Stimulated activated CD8-positive, alpha-beta memory T cell treated with anti-CD3 and anti-CD28 coated beads, Interleukin-4, amount 100 ng/mL, for 48 hours (primary cell): Measurements from ENCODE around the gene TMEM31.
"Not testable (repeated sequence)": the region's sequence is repeated elsewhere in the genome, so short reads cannot be mapped to it uniquely, and the experiment has no call there.

Source experiments
- DNase-seq: peaks from one replicate; pipeline ENCODE4 v3.0.0-alpha.2; 2020

Gene TMEM31

GRCh38 chrX:103727115-103727514 is 16.4 kb downstream of the TMEM31 start:
- DNase-seq, result no peak

- no peak for DNase-seq
Observed at GRCh38 chrX:103729015-103729414, 18.3 kb downstream of the TMEM31 start.

DNA sequence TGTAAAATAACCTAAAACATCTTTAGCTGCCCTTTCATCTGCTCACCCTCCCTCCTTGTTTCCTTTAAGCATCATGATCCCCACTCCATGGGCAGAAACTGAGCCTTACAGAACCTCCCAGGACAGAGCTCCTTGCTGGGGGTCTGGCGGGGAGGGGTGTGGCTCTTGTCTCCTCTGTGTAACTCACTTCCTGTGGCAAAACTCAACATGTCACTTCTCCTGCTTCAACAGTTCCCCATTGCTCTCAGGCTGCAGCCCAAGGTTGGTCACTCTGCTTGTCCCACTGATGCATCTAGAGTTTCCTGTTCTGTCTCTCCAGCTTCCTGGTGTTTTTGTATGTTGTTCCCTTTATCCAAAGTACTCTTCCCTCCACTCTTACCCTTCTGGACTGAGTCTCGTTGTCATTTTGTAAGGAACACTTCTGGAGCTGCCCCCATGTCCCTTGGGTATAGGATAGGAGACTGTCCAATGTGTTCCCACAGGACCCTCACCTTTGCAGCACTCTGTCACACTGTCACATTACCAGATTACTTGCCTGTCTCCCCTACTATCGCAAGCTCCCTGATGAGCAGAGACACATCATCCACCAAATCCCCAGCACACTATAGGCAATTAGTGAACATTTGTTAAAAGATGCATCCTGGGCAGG is 19.6 kb downstream of the TMEM31 start:
- no peak for DNase-seq

DNA sequence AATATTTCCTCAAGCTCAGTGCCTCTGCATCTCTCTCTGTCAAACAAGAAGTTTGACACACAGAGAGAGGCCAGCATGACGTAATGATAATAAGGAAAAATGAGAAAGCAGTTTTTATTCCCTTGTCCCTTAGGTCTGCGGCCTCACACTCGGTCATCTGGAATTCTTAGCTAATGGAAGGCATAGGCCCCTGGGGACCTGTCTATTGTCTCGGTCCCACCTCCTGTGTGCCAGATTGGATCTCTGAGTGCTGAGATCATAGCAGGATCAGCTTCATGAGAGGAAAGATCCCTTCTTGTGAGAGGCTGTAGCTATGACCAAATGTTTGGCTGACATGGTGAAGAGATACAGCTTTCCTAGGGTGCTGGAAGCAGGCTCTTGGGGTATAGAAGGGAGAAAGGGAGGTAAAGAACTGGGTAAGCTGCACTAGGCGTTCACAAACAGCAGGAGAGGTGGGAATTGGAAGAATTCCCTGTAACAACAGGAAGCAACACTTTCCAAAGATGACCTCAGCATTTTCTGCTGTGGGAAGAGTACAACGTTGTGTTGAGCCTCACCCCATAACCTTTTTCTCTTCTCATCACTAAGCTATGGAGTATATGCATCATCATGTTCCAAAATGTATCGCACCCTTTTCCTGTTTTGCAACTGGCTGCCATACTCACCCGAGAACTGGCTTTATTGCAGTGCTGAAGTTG is 20.2 kb downstream of the TMEM31 start:
- DNase-seq, result no peak

DNA sequence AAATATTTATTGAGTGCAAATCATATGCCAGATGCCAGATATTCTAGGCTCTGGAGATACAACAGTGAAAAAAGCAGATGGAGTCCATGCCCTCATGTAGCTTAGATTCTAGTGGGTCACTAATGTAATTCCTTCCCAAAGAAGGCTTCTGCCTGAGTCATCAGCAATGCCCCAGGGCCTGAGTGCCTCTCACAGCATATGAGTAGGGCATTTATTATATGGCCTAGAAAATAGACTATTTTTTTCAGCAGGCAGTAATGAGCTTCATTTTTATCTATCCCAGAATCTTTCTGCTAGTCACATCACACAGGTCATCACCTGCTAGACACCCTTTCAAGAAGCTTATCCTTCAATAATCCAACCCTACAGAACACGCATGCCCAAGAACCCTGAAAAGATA is 22.3 kb downstream of the TMEM31 start:
- no peak for DNase-seq

- peak; percentile 24 for DNase-seq
Observed at GRCh38 chrX:103734125-103734760, 23.5 kb downstream of the TMEM31 start.

GRCh38 chrX:103737696-103738095 is 27.0 kb downstream of the TMEM31 start:
- DNase-seq, result no peak

GRCh38 chrX:103739421-103739820 is 28.7 kb downstream of the TMEM31 start:
- DNase-seq, result no peak

DNA sequence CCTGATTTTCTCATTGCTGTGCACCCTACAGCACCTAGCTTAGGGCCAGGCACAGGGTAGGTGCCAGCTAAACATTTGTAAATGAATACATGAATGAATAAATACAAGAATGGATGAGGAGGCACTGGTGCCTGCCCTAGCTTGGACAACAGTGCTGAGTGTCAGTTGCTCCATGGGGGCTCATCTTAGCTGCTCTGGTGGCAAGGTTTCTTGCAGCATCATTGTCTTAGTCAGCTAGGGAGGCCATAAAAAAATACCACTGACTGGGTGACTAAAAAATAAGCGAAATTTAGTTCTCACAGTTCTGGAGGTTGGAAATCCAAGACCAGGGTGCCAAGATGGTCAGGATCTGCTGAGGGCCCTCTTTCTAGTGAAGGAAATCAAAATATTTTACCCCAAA is 31.2 kb downstream of the TMEM31 start:
- DNase-seq, result no peak

DNA sequence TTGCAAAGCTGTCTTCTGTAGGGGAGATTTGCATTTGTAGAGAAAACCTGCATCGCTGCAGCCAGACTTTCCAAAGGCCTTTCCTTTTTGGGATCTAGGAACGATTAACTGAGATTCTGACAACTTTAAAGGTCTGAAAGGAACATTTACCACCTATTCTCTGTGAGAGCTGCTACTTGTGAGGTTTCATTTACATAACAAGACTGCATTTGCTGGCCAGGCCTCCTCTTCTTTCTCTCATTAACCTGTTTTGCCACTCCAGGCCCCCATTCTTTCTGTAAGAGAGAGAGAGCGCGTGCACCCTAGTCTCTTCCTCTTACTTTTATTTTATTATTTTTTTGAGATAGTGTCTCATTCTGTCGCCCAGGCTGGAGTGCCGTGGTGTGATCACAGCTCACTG is 31.6 kb downstream of the TMEM31 start:
- no peak for DNase-seq

GRCh38 chrX:103747163-103747562 is 36.5 kb downstream of the TMEM31 start:
- no peak for DNase-seq

DNA sequence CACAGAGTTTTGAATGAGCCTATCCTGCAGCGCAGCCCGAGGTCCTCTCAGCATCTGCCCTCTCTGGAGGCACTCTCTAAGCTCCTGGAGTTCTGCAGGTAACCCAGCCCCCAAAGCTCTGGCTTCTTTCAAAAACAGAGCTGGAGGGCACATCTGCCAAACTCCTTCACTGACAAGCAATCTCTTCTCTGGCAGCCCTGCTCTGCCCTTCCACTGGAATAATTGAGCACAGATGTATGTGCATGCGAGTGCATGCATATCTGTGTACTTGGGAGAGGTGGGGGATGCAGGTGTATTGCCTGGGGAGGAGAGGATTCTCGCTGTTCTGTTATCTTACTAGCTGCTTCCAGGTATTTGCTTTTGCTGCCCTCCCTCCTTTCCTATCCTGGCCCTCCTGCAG is 43.7 kb downstream of the TMEM31 start:
- no peak for DNase-seq

DNA sequence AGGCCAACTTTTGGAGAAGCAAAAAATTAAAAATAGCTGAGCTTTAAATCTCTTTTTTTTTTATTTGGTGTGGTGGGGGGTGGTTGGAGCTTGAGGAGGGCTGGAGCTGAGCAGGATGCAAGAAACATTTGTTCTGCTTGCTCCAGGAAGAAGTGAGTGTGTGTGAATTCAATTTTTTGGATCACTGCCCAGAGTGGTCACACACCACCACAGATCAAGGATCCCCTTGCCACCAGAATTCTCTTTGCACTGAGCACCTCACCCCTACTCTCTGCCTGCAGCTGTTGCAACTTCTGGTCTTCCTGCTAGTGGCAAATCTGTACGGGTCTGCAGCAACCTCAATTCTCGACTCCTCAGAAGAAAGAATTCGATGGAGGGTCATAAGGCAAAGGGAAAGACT is 46.0 kb downstream of the TMEM31 start:
- no peak for DNase-seq

- no peak for DNase-seq
Observed at GRCh38 chrX:103758555-103758954, 47.8 kb downstream of the TMEM31 start.

GRCh38 chrX:103763541-103763940 is 52.8 kb downstream of the TMEM31 start:
- not testable (repeated sequence) for DNase-seq
